Osteocyte (in vitro differentiated cells): Measurements from ENCODE around the gene TBC1D1. TPM values are rescaled to one million over a fixed set of nuclear protein-coding genes. Genes with fewer than 3 reads are reported as not detected.
A peak's percentile ranks its signal among the peaks of the same experiment; 100 is the strongest.

ENCODE experiments used
- DNase-seq: peaks from one replicate; pipeline ENCODE4 v3.0.0; 2021; ENCODE audit warnings: mixed read lengths; ENCODE audit not compliant: unreplicated experiment; ENCODE audit errors: extremely low spot score
- H3K27ac Mint-ChIP-seq: one replicate; pipeline ENCODE4 v1.8.0; 2021; ENCODE audit warnings: mild to moderate bottlenecking, mixed read lengths; ENCODE audit not compliant: unreplicated experiment
- H3K27me3 Mint-ChIP-seq: one replicate; pipeline ENCODE4 v1.8.0; 2021; ENCODE audit warnings: mixed read lengths; ENCODE audit not compliant: unreplicated experiment
- H3K36me3 Mint-ChIP-seq: one replicate; pipeline ENCODE4 v1.8.0; 2021; ENCODE audit warnings: mixed read lengths; ENCODE audit not compliant: unreplicated experiment
- H3K4me1 Mint-ChIP-seq: one replicate; pipeline ENCODE4 v1.8.0; 2021; ENCODE audit warnings: mixed read lengths; ENCODE audit not compliant: unreplicated experiment
- H3K4me3 Mint-ChIP-seq: one replicate; pipeline ENCODE4 v1.8.0; 2021; ENCODE audit warnings: mild to moderate bottlenecking, moderate library complexity, mixed read lengths; ENCODE audit not compliant: unreplicated experiment
- H3K9me3 Mint-ChIP-seq: one replicate; pipeline ENCODE4 v1.8.0; 2021; ENCODE audit warnings: mixed read lengths; ENCODE audit not compliant: unreplicated experiment
- CTCF ChIP-seq: fragments of 200-600 bp; sonication (generic); IDR thresholded peaks from 2 replicates; pipeline ENCODE4 v1.5.0; 2021; ENCODE audit warnings: antibody characterized with exemption, mild to moderate bottlenecking, moderate library complexity
- total RNA-seq: library from RNA; stranded (reverse); gene quantifications from 2 replicates; pipeline ENCODE4 v1.2.1, GENCODE V29; 2021

Gene TBC1D1
- total RNA-seq, 1 donor from 2014 or later, result 46.2 TPM

DNA sequence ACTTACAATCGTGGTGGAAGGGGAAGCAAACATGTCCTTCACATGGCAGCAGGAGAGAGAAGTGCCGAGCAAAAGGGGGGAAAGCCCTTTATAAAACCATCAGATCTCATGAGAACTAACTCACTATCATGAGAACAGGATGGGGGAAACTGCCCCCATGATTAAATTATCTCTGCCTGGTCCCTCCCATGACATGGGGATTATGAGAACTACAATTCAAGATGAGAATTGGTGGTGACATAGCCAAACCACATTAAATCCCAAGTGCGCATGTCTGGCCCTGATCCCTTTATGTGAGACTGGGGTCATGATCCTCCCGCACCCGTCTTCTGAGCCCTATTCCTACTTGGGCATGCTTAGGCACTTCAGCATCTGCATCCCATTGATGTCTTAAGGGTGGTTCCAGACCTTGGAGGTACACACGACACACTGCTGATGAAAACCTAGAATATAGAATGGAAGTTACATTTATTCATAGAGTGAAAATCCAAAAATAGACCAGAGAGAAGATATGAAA, 185.3 kb downstream of the TBC1D1 start:
- DNase-seq, result no peak
- Mint-ChIP-seq H3K4me1 (peaks cover 28% of the 10 kb centered on the region), H3K27ac (no peak overlapping the region), H3K27me3 (no peaks in the 10 kb centered on the region), H3K4me3 (no peak overlapping the region), H3K36me3 (peaks cover 2% of the 10 kb centered on the region), H3K9me3 (no peaks in the 10 kb centered on the region)
- no peak for TF ChIP-seq CTCF

- DNase-seq, result no peak
- Mint-ChIP-seq H3K36me3 (peaks cover 2% of the 10 kb centered on the region), H3K27ac (peak overlapping the region; percentile 93), H3K27me3 (no peaks in the 10 kb centered on the region), H3K4me1 (peaks cover 39% of the 10 kb centered on the region), H3K4me3 (no peak overlapping the region), H3K9me3 (no peaks in the 10 kb centered on the region)
- TF ChIP-seq CTCF, result no peak
These were observed 187.1 kb downstream of the TBC1D1 start for GRCh38 chr4:38077791-38078489.

GRCh38 chr4:38078590-38079421, 187.9 kb downstream of the TBC1D1 start:
- DNase-seq, result no peak
- H3K27ac Mint-ChIP-seq, result peak overlapping the region; percentile 93
- H3K9me3 Mint-ChIP-seq, result no peaks in the 10 kb centered on the region
- H3K36me3 Mint-ChIP-seq, result no peaks in the 10 kb centered on the region
- peaks cover 40% of the 10 kb centered on the region for H3K4me1 Mint-ChIP-seq
- no peaks in the 10 kb centered on the region for H3K27me3 Mint-ChIP-seq
- peak overlapping the region; percentile 1 for H3K4me3 Mint-ChIP-seq
- no peak for TF ChIP-seq CTCF

DNA sequence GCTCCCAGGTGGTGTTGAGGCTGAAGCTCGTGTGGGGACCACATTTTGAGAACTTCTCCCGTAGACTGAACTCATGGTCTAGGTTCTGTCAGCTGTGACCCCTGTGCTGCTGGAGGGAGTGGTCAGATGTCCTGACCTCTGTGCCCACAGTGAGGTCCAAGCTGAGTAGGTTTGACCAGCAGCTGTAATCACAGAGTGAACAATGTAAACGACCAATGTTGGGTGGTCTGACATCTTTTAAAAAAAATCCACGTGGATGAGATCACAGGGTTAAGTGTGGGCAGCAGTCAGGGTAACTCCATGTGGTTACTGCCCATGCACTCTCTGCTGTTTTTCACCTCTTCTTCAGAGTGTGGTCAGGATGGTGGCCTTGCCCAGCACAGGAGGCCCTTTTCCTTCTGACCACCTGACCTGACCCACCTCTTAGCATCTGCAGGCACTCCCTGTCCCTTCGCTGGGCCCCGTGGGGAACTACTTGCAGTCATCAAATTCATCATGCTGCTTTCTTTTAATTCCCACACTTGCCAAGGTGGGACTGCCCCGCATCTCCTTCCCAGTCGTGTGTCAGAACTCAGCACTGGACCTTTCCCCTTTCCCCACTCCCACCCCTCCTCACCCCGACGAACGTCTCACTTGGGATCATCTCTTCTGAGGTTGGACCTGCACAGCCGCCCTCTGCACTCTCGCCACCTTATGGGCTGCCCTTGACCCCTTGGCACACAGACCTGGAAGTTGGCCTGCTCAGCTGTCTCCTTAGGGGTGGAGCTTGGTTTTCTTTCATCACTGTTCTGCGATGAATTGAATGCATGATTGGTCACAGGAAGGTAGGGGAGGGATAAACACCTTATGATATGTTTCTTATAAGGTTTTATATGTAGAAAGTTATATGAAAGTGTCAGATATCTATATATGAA, 189.4 kb downstream of the TBC1D1 start:
- Mint-ChIP-seq H3K27me3 (no peaks in the 10 kb centered on the region), H3K27ac (peak overlapping the region; percentile 68), H3K9me3 (no peaks in the 10 kb centered on the region), H3K4me3 (no peak overlapping the region), H3K4me1 (peaks cover 40% of the 10 kb centered on the region), H3K36me3 (no peaks in the 10 kb centered on the region)
- no peak for TF ChIP-seq CTCF
- no peak for DNase-seq
